NB4 (cell line): ENCODE measurements around the gene EIF2A.
"Not testable (repeated sequence)": the region's sequence is repeated elsewhere in the genome, so short reads cannot be mapped to it uniquely, and the experiment has no call there.

Experiments used
- DNase-seq: peaks from one replicate; pipeline ENCODE4 v3.0.0; 2010; ENCODE audit warnings: low read depth
- H3K4me3 ChIP-seq: one replicate; pipeline ENCODE4 v1.5.1; 2011; ENCODE audit warnings: mild to moderate bottlenecking, low read depth, low read length, moderate library complexity
- MYC ChIP-seq: IDR thresholded peaks from 2 replicates; pipeline ENCODE4 v1.6.1; 2011; ENCODE audit warnings: low read depth, low read length
- POLR2A ChIP-seq: IDR thresholded peaks from 2 replicates; pipeline ENCODE4 v1.6.1; 2011; ENCODE audit warnings: mild to moderate bottlenecking; ENCODE audit not compliant: insufficient read length; ENCODE audit errors: extremely low read depth
- TF ChIP-seq, protein P1 (sequence below): IDR thresholded peaks from one replicate; pipeline ENCODE4 v1.5.1; 2012; ENCODE audit warnings: low read depth, low read length
- TF ChIP-seq, protein P2 (sequence below): IDR thresholded peaks from 2 replicates; pipeline ENCODE4 v1.6.1; 2011; ENCODE audit warnings: low read depth, low read length

EIF2A gene

DNA sequence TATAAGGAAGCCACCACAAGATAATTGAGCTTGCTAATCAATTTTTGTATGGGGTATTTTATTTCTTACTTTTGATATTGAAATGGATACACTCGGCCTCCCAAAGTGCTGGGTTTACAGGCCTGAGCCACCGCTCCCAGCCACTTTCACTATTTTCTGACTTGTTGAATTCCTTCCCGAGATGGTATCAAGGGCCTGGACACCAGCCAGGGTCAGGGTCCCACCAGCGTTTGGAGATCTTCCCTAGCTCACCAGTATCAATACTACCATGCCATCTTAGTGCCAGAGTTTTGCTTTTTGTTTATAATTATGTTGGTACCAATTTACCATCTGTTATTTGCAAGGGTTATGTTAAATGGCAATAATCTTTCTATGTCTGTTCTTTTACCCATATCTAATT is 51.1 kb downstream of the EIF2A start:
- DNase-seq, result no peak
- no peak overlapping the region for H3K4me3 ChIP-seq
- TF ChIP-seq, protein P1, sequence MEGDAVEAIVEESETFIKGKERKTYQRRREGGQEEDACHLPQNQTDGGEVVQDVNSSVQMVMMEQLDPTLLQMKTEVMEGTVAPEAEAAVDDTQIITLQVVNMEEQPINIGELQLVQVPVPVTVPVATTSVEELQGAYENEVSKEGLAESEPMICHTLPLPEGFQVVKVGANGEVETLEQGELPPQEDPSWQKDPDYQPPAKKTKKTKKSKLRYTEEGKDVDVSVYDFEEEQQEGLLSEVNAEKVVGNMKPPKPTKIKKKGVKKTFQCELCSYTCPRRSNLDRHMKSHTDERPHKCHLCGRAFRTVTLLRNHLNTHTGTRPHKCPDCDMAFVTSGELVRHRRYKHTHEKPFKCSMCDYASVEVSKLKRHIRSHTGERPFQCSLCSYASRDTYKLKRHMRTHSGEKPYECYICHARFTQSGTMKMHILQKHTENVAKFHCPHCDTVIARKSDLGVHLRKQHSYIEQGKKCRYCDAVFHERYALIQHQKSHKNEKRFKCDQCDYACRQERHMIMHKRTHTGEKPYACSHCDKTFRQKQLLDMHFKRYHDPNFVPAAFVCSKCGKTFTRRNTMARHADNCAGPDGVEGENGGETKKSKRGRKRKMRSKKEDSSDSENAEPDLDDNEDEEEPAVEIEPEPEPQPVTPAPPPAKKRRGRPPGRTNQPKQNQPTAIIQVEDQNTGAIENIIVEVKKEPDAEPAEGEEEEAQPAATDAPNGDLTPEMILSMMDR, result no peak

DNA sequence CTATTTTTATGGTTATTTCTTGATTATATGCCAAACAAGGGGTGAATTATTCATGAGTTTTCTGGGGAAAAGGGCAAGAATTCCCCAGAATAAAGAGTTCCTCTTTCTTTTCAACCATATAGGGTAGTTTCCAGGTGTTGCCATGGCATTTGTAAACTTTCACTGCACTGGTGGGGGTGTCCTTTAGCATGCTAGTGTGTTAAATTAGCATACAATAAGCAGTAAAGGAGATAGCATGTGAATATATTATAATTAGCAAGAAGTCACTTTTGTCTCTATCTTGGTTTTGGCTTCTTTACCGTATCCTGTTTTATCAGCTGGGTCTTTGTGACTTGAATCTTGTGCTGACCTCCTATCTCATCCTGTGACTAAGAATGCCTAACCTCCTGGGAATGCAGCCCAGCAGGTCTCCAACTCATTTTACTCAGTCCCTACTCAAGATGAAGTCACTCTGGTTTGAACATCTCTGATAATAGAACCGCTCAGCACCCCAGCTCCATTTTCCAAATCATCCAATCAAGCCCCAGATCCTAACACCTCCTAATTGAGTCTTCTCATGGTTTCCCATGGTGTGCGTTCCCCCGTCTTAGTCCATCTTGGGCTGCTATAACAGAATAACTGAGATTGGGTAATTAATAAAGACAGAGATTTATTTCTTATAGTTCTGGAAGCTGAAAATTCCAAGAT is 53.2 kb downstream of the EIF2A start:
- H3K4me3 ChIP-seq, result no peak overlapping the region
- DNase-seq, result peak; percentile 17
- TF ChIP-seq, protein P1, result no peak
- TF ChIP-seq MYC, result no peak
- TF ChIP-seq POLR2A, result no peak
- TF ChIP-seq, protein P2, sequence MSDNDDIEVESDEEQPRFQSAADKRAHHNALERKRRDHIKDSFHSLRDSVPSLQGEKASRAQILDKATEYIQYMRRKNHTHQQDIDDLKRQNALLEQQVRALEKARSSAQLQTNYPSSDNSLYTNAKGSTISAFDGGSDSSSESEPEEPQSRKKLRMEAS, result no peak

DNA sequence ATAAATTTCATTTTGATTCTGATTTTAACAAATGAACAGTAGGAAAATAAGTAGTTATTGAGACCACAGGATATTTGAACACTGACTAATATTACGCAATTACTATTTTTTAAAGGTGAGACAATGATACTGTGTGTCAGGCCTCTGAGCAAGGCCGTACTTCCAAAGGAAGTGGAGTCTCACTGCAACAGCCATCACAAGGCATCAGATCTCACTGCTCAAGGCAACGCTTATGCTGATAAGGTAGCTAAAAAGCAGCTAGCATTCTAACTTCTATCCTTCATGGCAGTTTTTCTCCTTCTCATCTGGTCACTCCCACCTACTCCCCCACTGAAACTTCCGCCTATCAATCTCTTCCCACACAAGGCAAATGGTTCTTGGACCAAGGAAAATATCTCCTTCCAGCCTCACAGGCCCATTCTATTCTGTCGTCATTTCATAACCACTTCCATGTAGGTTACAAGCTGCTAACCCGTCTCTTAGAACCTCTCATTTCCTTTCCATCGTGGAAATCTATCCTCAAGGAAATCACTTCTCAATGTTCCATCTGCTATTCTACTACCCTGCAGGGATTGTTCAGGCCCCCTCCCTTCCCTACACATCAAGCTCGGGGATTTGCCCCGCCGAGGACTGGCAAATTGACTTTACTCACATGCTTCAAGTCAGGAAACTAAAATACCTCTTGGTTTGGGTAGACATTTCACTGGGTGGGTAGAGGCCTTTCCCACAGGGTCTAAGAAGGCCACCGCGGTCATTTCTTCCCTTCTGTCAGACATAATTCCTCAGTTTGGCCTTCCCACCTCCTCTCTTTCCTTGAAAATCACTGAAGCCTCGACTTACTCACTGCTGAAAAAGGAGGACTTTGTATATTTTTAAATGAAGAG is 54.3 kb downstream of the EIF2A start:
- DNase-seq, result not testable (repeated sequence)
- H3K4me3 ChIP-seq, result peak overlapping the region; percentile 21

DNA sequence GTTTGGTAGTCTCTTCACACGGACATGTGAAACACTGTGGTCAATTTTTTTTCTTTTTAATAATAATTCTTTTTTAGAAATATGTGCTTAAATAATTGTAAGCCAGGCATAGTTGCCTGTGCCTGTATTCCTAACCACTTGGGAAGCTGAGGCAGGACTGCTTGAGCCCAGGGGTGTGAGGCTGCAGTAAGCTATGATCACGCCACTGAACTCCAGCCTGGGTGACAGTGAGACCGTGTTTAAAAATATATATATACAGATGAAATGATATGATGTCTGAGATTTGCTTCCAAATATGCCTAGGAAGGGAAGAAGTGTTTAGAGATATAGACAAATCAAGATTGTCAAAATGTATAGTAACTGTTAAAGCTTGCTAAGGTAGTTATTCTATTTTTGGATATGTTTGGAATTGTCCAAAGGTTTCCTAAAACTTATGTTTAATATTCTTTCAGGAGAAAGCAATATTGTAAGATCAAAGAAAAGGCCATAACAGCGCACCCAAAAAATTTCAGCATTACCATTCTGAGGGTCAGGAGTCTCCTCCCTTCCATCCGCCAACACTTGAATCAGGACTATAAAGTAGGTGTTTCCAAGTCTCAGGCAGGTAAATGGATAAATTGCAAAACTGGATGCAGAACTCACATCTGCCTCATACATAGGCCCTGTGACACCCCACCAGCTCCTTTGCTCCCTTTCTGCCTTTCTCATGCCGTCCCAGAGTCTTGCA is 56.0 kb downstream of the EIF2A start:
- H3K4me3 ChIP-seq, result peak overlapping the region; percentile 85
- TF ChIP-seq MYC (no peak), POLR2A (no peak)
- TF ChIP-seq, protein P2, result no peak
- TF ChIP-seq, protein P1, result no peak
- DNase-seq, result peak; percentile 10

DNA sequence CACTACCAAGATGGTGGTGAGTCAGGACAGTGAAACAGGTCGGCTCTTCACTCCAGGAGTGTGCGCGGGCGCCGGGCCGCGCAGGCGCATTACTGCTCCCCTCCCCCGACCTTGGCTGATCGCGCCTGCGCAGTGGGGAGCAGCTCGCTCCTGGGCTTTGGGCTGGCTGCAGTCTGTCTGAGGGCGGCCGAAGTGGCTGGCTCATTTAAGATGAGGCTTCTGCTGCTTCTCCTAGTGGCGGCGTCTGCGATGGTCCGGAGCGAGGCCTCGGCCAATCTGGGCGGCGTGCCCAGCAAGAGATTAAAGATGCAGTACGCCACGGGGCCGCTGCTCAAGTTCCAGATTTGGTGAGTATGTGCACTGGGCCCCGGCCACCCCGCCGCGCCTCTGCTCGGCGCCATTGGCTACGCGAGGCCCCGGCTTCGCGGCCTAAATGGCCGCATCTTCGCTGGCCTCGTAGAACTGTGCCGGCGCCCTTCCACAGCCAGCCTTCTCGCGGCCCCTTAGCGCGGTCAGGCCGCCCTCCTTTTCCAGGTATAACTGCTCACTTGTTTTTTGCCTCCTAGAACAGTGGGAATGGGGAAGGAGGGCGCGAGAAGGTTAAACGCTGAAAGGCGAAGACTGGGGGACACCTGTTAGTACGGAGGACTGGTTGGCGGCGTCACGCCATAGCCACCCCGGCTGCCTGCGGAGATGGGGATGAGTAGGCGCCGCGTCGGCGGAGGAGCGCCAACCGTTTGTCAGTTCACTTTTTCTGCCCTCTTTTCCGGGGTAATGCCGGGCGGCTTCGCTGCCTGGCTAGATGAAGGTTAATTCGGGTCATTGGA is 56.8 kb downstream of the EIF2A start, which contains the start of gene SELENOT:
Gene SELENOT, plus strand, starts transcription at position 169 of the 827 bp plus-strand sequence. Its CDS starts 42 bp downstream, at position 211.
- TF ChIP-seq POLR2A (peak; percentile 98), MYC (peak; percentile 55; the same call in 1 of the 2 replicates)
- TF ChIP-seq, protein P2, result peak; percentile 67; the same call in 1 of the 2 replicates
- TF ChIP-seq, protein P1, result no peak
- H3K4me3 ChIP-seq, result peak within 1 kb of the TSS; percentile 85
- peak; percentile 94 for DNase-seq
